ENCODE measurements around the gene INSIG1.

The INSIG1 gene

GRCh38 chr7:155285423-155285822, 12.3 kb upstream of the INSIG1 start:
- TF ChIP-seq CTCF (IDR thresholded peaks at IDR 0.05), result no peak
- DNase-seq (ENCODE audit: low spot score), result no peak
- Histone ChIP-seq H3K4me3 (no peak overlapping the region), H3K27ac (no peak overlapping the region)

GRCh38 chr7:155285833-155286232, 11.8 kb upstream of the INSIG1 start:
- TF ChIP-seq CTCF (IDR thresholded peaks at IDR 0.05), result no peak
- no peak for DNase-seq (ENCODE audit: low spot score)
- H3K27ac ChIP-seq, result no peak overlapping the region
- no peak overlapping the region for H3K4me3 ChIP-seq

GRCh38 chr7:155286686-155287085, 11.0 kb upstream of the INSIG1 start:
- no peak for TF ChIP-seq CTCF (IDR thresholded peaks at IDR 0.05)
- DNase-seq (ENCODE audit: low spot score), result no peak
- Histone ChIP-seq H3K27ac (no peak overlapping the region), H3K4me3 (no peak overlapping the region)

- TF ChIP-seq CTCF (IDR thresholded peaks at IDR 0.05), result no peak
- no peak for DNase-seq (ENCODE audit: low spot score)
- no peak overlapping the region for H3K4me3 ChIP-seq
- H3K27ac ChIP-seq, result no peak overlapping the region
These were observed 10.3 kb upstream of the INSIG1 start for GRCh38 chr7:155287284-155287935.

- no peak overlapping the region for H3K27ac ChIP-seq
- no peak for TF ChIP-seq CTCF (IDR thresholded peaks at IDR 0.05)
- no peak overlapping the region for H3K4me3 ChIP-seq
- DNase-seq (ENCODE audit: low spot score), result no peak
These were observed 9.6 kb upstream of the INSIG1 start for GRCh38 chr7:155288055-155288454.

GRCh38 chr7:155289107-155289506, 8.6 kb upstream of the INSIG1 start:
- no peak for TF ChIP-seq CTCF (IDR thresholded peaks at IDR 0.05)

GRCh38 chr7:155289949-155290501, 7.7 kb upstream of the INSIG1 start:
- H3K4me3 ChIP-seq, result no peak overlapping the region
- no peak for TF ChIP-seq CTCF (IDR thresholded peaks at IDR 0.05)
- no peak overlapping the region for H3K27ac ChIP-seq
- DNase-seq (ENCODE audit: low spot score), result no peak

More at GRCh38 chr7:155289107-155289506, 8.6 kb upstream of the INSIG1 start:
- H3K4me3 ChIP-seq, result no peak overlapping the region
- no peak overlapping the region for H3K27ac ChIP-seq
- no peak for DNase-seq (ENCODE audit: low spot score)
